Measurements from ENCODE around the gene SRRM3.
"Not testable (repeated sequence)": the region's sequence is repeated elsewhere in the genome, so short reads cannot be mapped to it uniquely, and the experiment has no call there.

SRRM3 gene

GRCh38 chr7:76201732-76202665 lies at the start of gene SRRM3:
TSS of gene SRRM3 (plus strand) at chr7:76201896. CDS start at chr7:76235067, 33,171 bp downstream.
- DNase-seq (ENCODE audit: low read depth in 2 of 2): peak; percentile 27 to 38

GRCh38 chr7:76151932-76152331 lies 49.8 kb upstream of the SRRM3 start:
- DNase-seq (ENCODE audit: low read depth in 2 of 2): no peak

GRCh38 chr7:76153571-76154230 lies 48.0 kb upstream of the SRRM3 start:
- DNase-seq (ENCODE audit: low read depth in 2 of 2): not testable (repeated sequence)

DNA sequence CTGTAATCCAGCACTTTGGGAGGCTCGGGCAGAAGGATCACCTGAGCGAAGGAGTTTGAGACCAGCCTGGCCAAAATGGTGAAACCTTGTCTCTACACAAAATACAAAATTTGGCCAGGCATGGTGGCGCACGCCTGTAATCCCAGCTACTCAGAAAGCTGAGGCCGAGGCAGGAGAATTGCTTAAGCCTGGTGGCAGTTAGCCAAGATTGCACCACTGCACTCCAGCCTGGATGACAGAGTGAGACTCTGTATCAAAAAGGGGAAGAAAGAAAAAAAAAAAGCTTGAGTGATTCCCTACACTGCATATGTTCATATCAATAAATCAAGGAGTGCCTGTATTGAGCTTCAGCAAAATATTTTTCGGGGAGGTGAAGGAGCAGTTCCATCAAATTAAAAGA lies 45.8 kb upstream of the SRRM3 start:
- peak; percentile 8 to 18 for DNase-seq (ENCODE audit: low read depth in 2 of 2)

- not testable (repeated sequence) for DNase-seq (ENCODE audit: low read depth in 2 of 2)
Measured at GRCh38 chr7:76156992-76157685, 44.6 kb upstream of the SRRM3 start.

- not testable (repeated sequence) for DNase-seq (ENCODE audit: low read depth in 2 of 2)
Measured at GRCh38 chr7:76158416-76158815, 43.3 kb upstream of the SRRM3 start.

- DNase-seq (ENCODE audit: low read depth in 2 of 2): not testable (repeated sequence)
Measured at GRCh38 chr7:76162416-76163170, 39.1 kb upstream of the SRRM3 start.

DNA sequence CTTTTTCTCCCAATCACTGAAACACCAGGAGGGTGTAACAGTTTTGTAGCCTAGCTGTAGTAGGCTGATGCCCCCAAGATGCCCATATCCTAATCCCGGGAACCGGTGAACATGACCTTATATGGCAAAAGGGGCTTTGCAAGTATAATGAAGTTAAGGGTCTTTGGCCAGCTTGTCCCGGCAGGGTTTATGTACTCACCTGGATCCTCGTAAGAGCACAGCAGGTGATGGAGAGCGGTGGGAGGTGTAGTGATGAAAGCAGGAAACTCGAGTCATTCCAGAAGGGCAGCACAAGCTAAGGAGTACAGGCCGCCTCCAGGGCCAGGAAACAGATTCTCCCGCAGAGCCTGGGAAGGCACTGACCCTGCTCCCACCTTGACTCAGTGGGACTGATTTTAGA lies 37.9 kb upstream of the SRRM3 start:
- DNase-seq (ENCODE audit: low read depth in 2 of 2): not testable (repeated sequence)

GRCh38 chr7:76165106-76165972 lies 36.4 kb upstream of the SRRM3 start:
- no peak for DNase-seq (ENCODE audit: low read depth in 2 of 2)

- no peak for DNase-seq (ENCODE audit: low read depth in 2 of 2)
Measured at GRCh38 chr7:76165973-76166403, 35.7 kb upstream of the SRRM3 start.

DNA sequence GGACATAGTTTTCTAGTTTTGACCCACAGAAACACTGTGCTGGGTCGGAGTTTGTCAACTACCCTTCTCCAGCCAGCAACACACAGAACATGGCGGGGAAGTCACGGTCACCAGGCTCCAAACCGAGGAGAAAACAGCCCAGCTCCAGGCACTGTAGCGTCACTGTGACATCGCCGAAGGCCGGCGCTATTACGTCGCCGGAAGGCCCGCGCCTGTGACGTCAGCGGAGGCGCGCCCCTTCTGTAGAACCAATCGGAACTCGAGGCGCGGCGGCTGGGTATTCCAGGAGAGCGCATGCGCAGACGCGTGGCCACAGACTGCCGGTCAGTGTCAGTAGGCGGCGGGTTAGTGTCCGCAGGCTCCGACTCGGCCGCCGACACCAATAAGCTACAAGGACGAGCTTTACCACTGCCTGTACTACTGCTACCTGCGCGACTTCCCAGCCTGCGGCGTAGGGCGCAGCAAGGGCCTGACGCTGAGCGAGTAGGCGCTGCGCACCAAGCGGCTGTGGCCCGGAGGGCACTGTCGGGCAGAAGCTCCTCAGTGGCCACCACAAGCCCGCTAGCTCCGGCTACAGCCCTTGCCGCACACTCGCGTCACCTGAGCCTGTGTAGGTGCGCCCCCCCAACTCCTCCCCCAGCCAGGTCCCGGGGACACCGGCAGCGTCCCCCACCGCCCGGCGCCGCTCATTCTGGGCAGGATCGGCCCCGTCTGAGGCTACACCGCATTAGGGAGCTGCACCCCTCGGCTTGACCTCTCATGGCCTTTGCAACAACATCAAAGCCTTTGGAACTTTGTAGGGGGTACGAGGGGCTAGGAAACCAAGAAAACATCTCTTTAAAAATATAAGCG lies 35.1 kb upstream of the SRRM3 start:
- DNase-seq (ENCODE audit: low read depth in 2 of 2): peak; percentile 78 to 79

DNA sequence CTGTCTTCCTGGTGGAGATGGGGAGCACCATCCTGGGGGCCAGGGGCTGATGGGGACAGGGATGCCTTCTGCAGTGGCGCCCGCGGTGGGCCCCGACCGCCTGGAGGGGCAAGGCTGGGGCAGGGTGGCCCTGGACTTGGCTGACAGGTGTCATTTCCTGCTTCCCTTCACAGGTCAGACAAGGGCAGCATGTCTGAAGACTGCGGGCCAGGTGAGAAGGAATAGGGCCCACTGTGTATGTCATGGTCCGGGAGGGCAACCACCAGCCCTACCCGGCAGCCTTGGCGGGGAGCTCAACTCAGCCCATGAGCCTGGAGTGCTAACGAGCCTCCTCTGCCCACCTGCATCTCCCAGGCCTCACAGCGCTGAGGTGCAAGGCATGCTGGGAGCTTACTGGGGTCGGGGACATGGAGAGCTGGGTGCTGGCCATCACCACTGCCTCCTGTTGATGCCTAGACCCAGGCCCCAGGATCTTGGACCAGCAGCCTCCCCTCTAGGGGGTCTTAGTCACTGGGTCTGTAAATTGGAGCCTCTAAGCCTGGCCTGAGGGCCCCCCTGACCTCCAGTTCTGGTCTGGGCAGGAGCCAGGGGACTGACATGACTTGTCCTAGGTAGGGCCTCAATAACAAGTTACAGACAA lies 28.0 kb upstream of the SRRM3 start:
- DNase-seq (ENCODE audit: low read depth in 2 of 2): no peak

GRCh38 chr7:76176951-76177350 lies 24.7 kb upstream of the SRRM3 start:
- not testable (repeated sequence) for DNase-seq (ENCODE audit: low read depth in 2 of 2)

DNA sequence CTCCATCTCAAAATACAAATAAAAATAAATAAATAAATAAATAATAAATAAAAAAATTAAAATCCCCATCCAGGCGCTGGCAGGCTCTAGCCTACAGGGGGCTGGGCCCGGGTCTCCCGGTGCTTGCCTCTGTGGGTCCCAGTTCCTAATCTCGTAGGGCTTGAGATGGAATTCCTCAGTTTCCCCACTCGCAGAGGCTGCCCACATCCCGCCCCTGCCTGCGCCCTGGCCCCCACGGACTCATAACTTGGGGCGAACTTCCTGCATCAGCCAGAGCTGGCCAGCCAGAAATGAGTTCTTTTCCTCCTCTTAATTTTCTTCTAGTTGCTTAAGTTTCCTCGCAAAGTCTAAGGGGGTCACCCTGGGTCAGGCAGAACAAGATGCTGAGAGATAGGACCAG lies 22.0 kb upstream of the SRRM3 start:
- DNase-seq (ENCODE audit: low read depth in 2 of 2): no peak

DNA sequence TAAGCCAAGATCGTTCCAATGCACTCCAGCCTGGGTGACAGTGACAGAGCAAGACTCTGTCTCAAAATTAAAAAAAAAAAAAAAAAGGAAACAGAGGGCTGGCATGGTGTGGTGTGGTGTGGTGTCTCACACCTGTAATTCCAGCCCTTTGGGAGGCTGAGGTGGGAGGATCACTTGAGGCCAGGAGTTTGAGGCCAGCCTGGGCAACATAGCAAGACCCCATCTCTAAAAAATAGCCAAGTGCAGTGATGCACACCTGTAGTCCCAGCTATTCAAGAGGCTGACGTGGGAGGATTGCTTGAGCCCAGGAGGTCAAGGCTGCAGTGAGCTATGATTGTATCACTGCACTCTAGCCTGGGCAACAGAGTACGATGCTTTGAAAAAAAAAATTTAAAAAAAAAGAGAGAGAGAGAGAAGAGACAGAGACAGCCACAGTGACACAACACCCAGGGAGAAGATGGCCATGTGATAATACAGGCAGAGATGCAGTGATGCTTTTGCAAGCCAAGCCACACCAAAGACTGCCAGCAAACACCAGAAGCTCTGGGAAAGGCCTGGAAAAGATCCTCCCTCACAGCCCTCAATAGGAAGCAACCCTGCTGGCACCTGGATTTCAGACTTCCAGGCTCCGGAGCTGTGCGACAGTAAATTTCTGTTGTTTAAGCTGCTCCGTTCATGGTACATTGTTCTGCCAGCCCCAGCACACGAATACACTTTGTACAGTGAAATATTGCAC lies 19.3 kb upstream of the SRRM3 start:
- no peak for DNase-seq (ENCODE audit: low read depth in 2 of 2)

DNA sequence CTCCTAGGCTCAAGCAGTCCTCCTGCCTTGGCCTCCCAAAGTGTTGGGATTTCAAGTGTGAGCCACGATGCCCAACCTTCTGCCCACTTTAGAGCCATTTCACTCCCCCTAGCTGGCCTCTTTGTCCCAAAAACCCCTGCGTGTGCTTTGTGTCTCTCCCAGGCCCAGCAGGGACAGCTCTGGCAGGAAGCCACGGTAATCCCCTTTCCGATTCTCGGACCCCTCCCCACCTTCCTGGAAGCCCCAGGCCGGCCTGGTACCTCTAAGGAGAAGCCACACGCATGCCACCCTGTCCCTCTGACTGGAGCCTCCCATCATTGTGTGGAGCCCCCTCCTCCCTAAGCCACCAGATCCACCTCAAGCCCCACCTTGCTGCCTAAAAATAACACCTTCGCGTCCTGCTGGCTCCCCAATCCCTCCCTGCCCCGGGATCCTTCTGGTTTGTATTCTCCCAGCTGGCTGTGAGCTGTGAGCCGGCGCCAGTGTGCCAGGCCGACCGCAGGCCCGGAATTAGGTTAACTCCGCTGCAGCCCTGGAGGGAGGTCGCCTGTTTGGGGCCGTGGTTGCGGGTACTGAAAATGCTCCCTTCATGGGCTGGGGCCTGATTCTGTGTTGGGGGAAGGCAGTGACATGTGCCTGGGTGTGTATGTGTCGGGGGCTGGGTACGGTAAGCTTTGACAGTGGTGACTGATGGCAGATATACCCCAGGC lies 16.4 kb upstream of the SRRM3 start:
- DNase-seq (ENCODE audit: low read depth in 2 of 2): no peak

DNA sequence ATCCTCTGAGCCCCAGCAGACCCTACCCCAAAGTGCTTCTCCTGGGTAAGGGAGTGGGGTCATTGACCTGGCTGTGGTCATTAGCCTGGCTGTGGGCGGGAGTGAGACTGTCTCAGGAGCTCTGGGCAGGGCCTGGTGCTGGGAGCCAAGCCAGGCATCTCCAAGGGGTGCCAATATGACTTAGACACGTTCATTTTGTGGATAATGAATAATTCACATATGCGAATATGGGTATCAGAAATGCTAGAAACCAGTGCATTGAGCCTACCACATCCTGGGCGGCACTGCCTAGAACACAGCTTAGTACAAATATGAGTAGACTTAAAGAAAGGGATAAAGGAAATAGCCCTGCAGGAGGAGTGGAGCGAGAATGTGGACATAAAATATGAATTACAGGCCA lies 14.4 kb upstream of the SRRM3 start:
- DNase-seq (ENCODE audit: low read depth in 2 of 2): no peak

DNA sequence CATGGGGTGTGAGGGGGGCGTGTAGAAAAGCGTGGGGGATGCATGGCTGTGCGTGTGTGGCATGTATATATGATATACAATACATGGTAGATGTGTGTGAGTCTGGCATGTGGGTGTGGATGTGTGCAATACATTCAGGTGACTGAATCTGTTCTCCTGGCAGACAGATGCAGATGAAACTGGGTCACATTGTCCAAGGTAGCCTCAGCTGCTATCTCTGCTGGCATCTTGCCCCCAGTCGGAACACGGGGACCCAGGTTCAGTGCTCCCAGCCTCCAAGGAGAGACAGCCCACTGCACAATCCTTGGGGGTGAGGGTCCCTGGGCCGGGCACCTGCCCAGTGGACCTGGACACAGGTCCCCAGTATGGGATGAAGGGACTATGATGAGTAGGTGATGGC lies 12.4 kb upstream of the SRRM3 start:
- no peak for DNase-seq (ENCODE audit: low read depth in 2 of 2)
